ENCODE data around the gene EEF2KMT.

EEF2KMT gene

GRCh38 chr16:5070431-5071186 lies 27.0 kb downstream of the EEF2KMT start:
- WGBS, 2 experiments = 90 to 93% methylated on average over 15 of the region's 15 CpGs
- no peaks in the 10 kb centered on the region for H3K9me3 ChIP-seq (ENCODE audit: control insufficient read depth, low read length)
- no peaks in the 10 kb centered on the region for H3K27me3 ChIP-seq (ENCODE audit: control insufficient read depth, insufficient read depth, low read length, poor library complexity, severe bottlenecking)
- no peaks in the 10 kb centered on the region for H3K36me3 ChIP-seq (ENCODE audit: control insufficient read depth, insufficient read depth, low read length)
- H3K4me3 ChIP-seq (ENCODE audit: insufficient read depth, low read depth, low read length) = no peak overlapping the region
- H3K27ac ChIP-seq (ENCODE audit: insufficient read depth, low read depth, low read length, poor library complexity, severe bottlenecking) = no peak overlapping the region
- H3K4me1 ChIP-seq (ENCODE audit: control insufficient read depth, insufficient read depth, low read length) = peaks cover 4% of the 10 kb centered on the region

- Histone ChIP-seq H3K9me3 (ENCODE audit: control insufficient read depth, low read length) (no peaks in the 10 kb centered on the region), H3K36me3 (ENCODE audit: control insufficient read depth, insufficient read depth, low read length) (no peaks in the 10 kb centered on the region)
- WGBS, 2 experiments = 88 to 94% methylated on average over 9 of the region's 9 CpGs
These were observed 27.7 kb downstream of the EEF2KMT start for GRCh38 chr16:5069854-5070253.

GRCh38 chr16:5069048-5069447 lies 28.5 kb downstream of the EEF2KMT start:
- Histone ChIP-seq H3K9me3 (ENCODE audit: control insufficient read depth, low read length) (no peaks in the 10 kb centered on the region), H3K4me1 (ENCODE audit: control insufficient read depth, insufficient read depth, low read length) (peaks cover 4% of the 10 kb centered on the region), H3K36me3 (ENCODE audit: control insufficient read depth, insufficient read depth, low read length) (no peaks in the 10 kb centered on the region), H3K27ac (ENCODE audit: insufficient read depth, low read depth, low read length, poor library complexity, severe bottlenecking) (no peak overlapping the region), H3K27me3 (ENCODE audit: control insufficient read depth, insufficient read depth, low read length, poor library complexity, severe bottlenecking) (no peaks in the 10 kb centered on the region), H3K4me3 (ENCODE audit: insufficient read depth, low read depth, low read length) (no peak overlapping the region)
- 90 to 93% methylated on average over 9 of the region's 9 CpGs for WGBS, 2 experiments

More at GRCh38 chr16:5069854-5070253, 27.7 kb downstream of the EEF2KMT start:
- H3K4me3 ChIP-seq (ENCODE audit: insufficient read depth, low read depth, low read length) = no peak overlapping the region
- H3K4me1 ChIP-seq (ENCODE audit: control insufficient read depth, insufficient read depth, low read length) = peaks cover 4% of the 10 kb centered on the region
- no peak overlapping the region for H3K27ac ChIP-seq (ENCODE audit: insufficient read depth, low read depth, low read length, poor library complexity, severe bottlenecking)
- no peaks in the 10 kb centered on the region for H3K27me3 ChIP-seq (ENCODE audit: control insufficient read depth, insufficient read depth, low read length, poor library complexity, severe bottlenecking)

- Histone ChIP-seq H3K36me3 (ENCODE audit: control insufficient read depth, insufficient read depth, low read length) (no peaks in the 10 kb centered on the region), H3K27ac (ENCODE audit: insufficient read depth, low read depth, low read length, poor library complexity, severe bottlenecking) (no peak overlapping the region), H3K4me3 (ENCODE audit: insufficient read depth, low read depth, low read length) (no peak overlapping the region), H3K27me3 (ENCODE audit: control insufficient read depth, insufficient read depth, low read length, poor library complexity, severe bottlenecking) (no peaks in the 10 kb centered on the region), H3K4me1 (ENCODE audit: control insufficient read depth, insufficient read depth, low read length) (no peaks in the 10 kb centered on the region), H3K9me3 (ENCODE audit: control insufficient read depth, low read length) (no peaks in the 10 kb centered on the region)
- WGBS, 2 experiments = 86 to 91% methylated on average over 5 of the region's 6 CpGs
These were observed 31.1 kb downstream of the EEF2KMT start for GRCh38 chr16:5066511-5066910.

- no peak within 1 kb of the TSS for H3K27ac ChIP-seq (ENCODE audit: insufficient read depth, low read depth, low read length, poor library complexity, severe bottlenecking)
These were observed 31.8 kb downstream of the EEF2KMT start, which contains the start of gene C16orf89 for GRCh38 chr16:5065813-5066212. C16orf89 (minus strand) TSS chr16:5065956; CDS start chr16:5065908, 48 bp downstream.

GRCh38 chr16:5065326-5065725 lies 32.3 kb downstream of the EEF2KMT start:
- Histone ChIP-seq H3K4me1 (ENCODE audit: control insufficient read depth, insufficient read depth, low read length) (no peaks in the 10 kb centered on the region), H3K9me3 (ENCODE audit: control insufficient read depth, low read length) (no peaks in the 10 kb centered on the region), H3K36me3 (ENCODE audit: control insufficient read depth, insufficient read depth, low read length) (no peaks in the 10 kb centered on the region), H3K27me3 (ENCODE audit: control insufficient read depth, insufficient read depth, low read length, poor library complexity, severe bottlenecking) (no peaks in the 10 kb centered on the region), H3K27ac (ENCODE audit: insufficient read depth, low read depth, low read length, poor library complexity, severe bottlenecking) (no peak overlapping the region), H3K4me3 (ENCODE audit: insufficient read depth, low read depth, low read length) (no peak overlapping the region)
- 90 to 93% methylated on average over 8 of the region's 8 CpGs for WGBS, 2 experiments

More at GRCh38 chr16:5065813-5066212, 31.8 kb downstream of the EEF2KMT start, which contains the start of gene C16orf89:
- 81 to 84% methylated on average over 10 of the region's 10 CpGs for WGBS, 2 experiments
- Histone ChIP-seq H3K4me1 (ENCODE audit: control insufficient read depth, insufficient read depth, low read length) (no peaks in the 10 kb centered on the region), H3K27me3 (ENCODE audit: control insufficient read depth, insufficient read depth, low read length, poor library complexity, severe bottlenecking) (no peaks in the 10 kb centered on the region), H3K36me3 (ENCODE audit: control insufficient read depth, insufficient read depth, low read length) (no peaks in the 10 kb centered on the region), H3K9me3 (ENCODE audit: control insufficient read depth, low read length) (no peaks in the 10 kb centered on the region), H3K4me3 (ENCODE audit: insufficient read depth, low read depth, low read length) (no peak within 1 kb of the TSS)

GRCh38 chr16:5064915-5065314 lies 32.7 kb downstream of the EEF2KMT start:
- Histone ChIP-seq H3K27me3 (ENCODE audit: control insufficient read depth, insufficient read depth, low read length, poor library complexity, severe bottlenecking) (no peaks in the 10 kb centered on the region), H3K27ac (ENCODE audit: insufficient read depth, low read depth, low read length, poor library complexity, severe bottlenecking) (no peak overlapping the region), H3K4me3 (ENCODE audit: insufficient read depth, low read depth, low read length) (no peak overlapping the region), H3K9me3 (ENCODE audit: control insufficient read depth, low read length) (no peaks in the 10 kb centered on the region), H3K4me1 (ENCODE audit: control insufficient read depth, insufficient read depth, low read length) (peaks cover 2% of the 10 kb centered on the region), H3K36me3 (ENCODE audit: control insufficient read depth, insufficient read depth, low read length) (no peaks in the 10 kb centered on the region)
- 89 to 94% methylated on average over 7 of the region's 7 CpGs for WGBS, 2 experiments

- no peaks in the 10 kb centered on the region for H3K9me3 ChIP-seq (ENCODE audit: control insufficient read depth, low read length)
- no peak overlapping the region for H3K4me3 ChIP-seq (ENCODE audit: insufficient read depth, low read depth, low read length)
- no peaks in the 10 kb centered on the region for H3K36me3 ChIP-seq (ENCODE audit: control insufficient read depth, insufficient read depth, low read length)
- H3K4me1 ChIP-seq (ENCODE audit: control insufficient read depth, insufficient read depth, low read length) = peaks cover 8% of the 10 kb centered on the region
- 80 to 81% methylated on average over 19 of the region's 19 CpGs for WGBS, 2 experiments
- no peaks in the 10 kb centered on the region for H3K27me3 ChIP-seq (ENCODE audit: control insufficient read depth, insufficient read depth, low read length, poor library complexity, severe bottlenecking)
- no peak overlapping the region for H3K27ac ChIP-seq (ENCODE audit: insufficient read depth, low read depth, low read length, poor library complexity, severe bottlenecking)
These were observed 34.5 kb downstream of the EEF2KMT start for GRCh38 chr16:5062790-5063765.

GRCh38 chr16:5062051-5062450 lies 35.5 kb downstream of the EEF2KMT start:
- H3K9me3 ChIP-seq (ENCODE audit: control insufficient read depth, low read length) = no peaks in the 10 kb centered on the region
- no peak overlapping the region for H3K4me3 ChIP-seq (ENCODE audit: insufficient read depth, low read depth, low read length)
- no peaks in the 10 kb centered on the region for H3K36me3 ChIP-seq (ENCODE audit: control insufficient read depth, insufficient read depth, low read length)
- WGBS, 2 experiments = 91 to 93% methylated on average over 11 of the region's 11 CpGs
- H3K4me1 ChIP-seq (ENCODE audit: control insufficient read depth, insufficient read depth, low read length) = peaks cover 8% of the 10 kb centered on the region
- no peaks in the 10 kb centered on the region for H3K27me3 ChIP-seq (ENCODE audit: control insufficient read depth, insufficient read depth, low read length, poor library complexity, severe bottlenecking)
- H3K27ac ChIP-seq (ENCODE audit: insufficient read depth, low read depth, low read length, poor library complexity, severe bottlenecking) = no peak overlapping the region

GRCh38 chr16:5060073-5060641 lies 37.4 kb downstream of the EEF2KMT start:
- Histone ChIP-seq H3K4me3 (ENCODE audit: insufficient read depth, low read depth, low read length) (no peak overlapping the region), H3K4me1 (ENCODE audit: control insufficient read depth, insufficient read depth, low read length) (peaks cover 8% of the 10 kb centered on the region), H3K27me3 (ENCODE audit: control insufficient read depth, insufficient read depth, low read length, poor library complexity, severe bottlenecking) (no peaks in the 10 kb centered on the region), H3K36me3 (ENCODE audit: control insufficient read depth, insufficient read depth, low read length) (no peaks in the 10 kb centered on the region), H3K27ac (ENCODE audit: insufficient read depth, low read depth, low read length, poor library complexity, severe bottlenecking) (no peak overlapping the region), H3K9me3 (ENCODE audit: control insufficient read depth, low read length) (no peaks in the 10 kb centered on the region)
- WGBS, 2 experiments = 59 to 61% methylated on average over 10 of the region's 10 CpGs
